GM12865 (cell line): ENCODE results near the gene PTH2.

Source experiments
- DNase-seq: peaks from one replicate; pipeline ENCODE4 v3.0.0; 2010; ENCODE audit warnings: low read depth
- H3K4me3 ChIP-seq: 2 replicates; pipeline ENCODE4 v1.5.1; 2011; ENCODE audit warnings: mild to moderate bottlenecking, low read depth, low read length, control low read depth
- TF ChIP-seq, protein P1 (sequence below): IDR thresholded peaks from 2 replicates; pipeline ENCODE4 v1.5.1; 2011; ENCODE audit warnings: low read length, control low read depth, low read depth, inconsistent platforms; ENCODE audit not compliant: insufficient read depth; ENCODE audit errors: missing control alignments

PTH2 gene

DNA sequence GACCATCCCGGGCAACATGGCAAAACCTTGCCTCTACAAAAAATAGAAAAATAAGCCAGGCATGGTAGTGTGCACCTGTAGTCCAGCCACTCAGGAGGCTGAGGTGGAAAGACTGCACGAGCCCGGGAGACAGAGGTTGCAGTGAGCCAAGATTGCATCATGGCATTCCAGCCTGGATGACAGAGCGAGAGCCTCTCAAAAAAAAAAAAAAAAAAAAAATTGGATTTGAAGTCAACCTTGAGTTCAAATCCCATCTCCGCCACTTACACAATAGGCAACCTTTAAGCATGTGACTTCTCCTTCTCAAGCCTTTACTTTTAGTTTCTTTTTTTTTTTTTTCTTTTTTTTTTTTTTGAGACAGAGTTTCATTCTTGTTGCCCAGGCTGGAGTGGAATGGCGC is 23.2 kb downstream of the PTH2 start:
- DNase-seq, result no peak
- TF ChIP-seq, protein P1, sequence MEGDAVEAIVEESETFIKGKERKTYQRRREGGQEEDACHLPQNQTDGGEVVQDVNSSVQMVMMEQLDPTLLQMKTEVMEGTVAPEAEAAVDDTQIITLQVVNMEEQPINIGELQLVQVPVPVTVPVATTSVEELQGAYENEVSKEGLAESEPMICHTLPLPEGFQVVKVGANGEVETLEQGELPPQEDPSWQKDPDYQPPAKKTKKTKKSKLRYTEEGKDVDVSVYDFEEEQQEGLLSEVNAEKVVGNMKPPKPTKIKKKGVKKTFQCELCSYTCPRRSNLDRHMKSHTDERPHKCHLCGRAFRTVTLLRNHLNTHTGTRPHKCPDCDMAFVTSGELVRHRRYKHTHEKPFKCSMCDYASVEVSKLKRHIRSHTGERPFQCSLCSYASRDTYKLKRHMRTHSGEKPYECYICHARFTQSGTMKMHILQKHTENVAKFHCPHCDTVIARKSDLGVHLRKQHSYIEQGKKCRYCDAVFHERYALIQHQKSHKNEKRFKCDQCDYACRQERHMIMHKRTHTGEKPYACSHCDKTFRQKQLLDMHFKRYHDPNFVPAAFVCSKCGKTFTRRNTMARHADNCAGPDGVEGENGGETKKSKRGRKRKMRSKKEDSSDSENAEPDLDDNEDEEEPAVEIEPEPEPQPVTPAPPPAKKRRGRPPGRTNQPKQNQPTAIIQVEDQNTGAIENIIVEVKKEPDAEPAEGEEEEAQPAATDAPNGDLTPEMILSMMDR, result no peak
- no peak overlapping the region for H3K4me3 ChIP-seq

DNA sequence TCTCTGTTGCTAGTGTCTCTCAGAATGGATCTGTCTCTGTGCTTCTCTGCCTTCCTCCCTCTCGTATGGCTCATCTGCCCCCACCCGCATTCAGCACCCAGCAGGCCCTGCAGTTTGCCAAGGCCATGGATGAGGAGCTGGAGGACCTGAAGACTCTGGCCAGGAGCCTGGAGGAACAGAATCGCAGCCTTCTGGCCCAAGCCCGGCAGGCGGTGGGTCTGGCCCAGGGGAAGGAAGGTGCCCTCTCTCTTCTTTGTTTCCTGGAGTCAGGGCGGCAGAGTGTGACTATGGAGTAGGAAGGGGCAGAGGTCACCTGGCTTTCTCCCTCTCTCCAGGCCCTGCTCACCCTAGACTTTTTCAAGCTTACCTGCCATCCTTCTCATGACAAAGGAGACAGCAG is 24.3 kb downstream of the PTH2 start:
- TF ChIP-seq, protein P1, result no peak
- DNase-seq, result no peak
- H3K4me3 ChIP-seq, result no peak overlapping the region

DNA sequence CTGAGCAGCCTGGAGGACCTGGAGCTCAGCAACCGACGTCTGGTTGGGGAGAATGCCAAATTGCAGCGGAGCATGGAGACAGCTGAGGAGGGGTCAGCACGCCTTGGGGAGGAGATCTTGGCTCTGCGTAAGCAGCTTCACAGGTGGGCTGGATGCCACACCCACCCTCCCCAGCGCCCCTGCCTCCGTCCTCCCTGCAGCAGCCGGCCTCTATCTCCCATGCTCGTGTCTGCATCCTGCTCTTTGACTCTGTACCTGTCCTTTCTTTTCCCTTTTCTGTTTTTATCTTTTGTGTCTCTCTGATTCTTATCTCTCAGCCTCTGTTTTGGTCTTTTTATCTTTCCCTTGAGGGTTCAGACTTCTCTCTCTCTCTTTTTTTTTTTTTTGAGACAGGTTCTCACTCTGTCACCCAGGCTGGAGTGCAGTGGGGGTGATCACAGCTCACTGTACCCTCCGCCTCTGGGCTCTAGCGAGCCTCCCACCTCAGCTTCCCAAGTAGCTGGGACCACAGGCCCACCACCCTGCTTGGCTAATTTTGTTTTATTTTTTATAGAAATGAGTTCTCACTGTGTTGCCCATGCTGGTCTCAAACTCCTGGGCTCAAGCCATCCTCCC is 25.1 kb downstream of the PTH2 start:
- DNase-seq, result no peak
- H3K4me3 ChIP-seq, result no peak overlapping the region
- TF ChIP-seq, protein P1, result no peak

DNA sequence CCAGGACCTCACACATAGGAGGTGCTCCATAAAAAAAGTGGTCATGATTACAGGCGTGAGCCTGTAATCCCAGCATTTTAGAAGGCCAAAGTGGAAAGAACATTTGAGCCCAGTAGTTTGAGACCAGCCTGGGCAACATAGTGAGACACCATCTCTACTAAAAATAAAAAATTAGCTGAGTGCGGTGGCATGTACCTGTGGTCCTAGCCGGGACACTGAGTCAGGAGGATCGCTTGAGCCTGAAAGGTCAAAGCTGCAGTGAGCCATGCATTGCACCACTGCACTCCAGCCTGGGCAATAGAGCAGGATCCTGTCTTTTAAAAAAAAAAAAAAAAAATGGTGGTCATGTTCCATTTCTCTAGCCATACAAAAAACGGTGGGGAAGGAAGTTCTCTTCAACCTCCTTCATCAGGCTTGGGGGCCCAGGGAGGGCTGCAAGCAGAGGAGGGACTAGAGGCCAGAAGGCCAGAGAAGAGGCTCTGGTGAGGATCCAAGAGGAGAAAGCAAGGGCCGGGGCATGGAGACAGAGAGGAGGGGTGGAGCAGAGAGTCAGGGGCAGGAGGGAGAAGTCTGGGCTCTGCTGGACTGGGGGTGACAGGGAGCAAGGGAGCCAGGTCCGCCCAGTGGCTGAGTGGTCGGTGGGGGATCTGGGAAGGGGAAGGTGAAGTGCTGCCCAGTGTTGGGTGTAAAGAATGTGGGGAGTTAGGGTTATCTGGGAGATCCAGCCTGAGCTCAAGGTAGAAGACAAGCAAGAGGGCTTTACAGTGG is 26.3 kb downstream of the PTH2 start:
- no peak for DNase-seq
- TF ChIP-seq, protein P1, result no peak
- no peak overlapping the region for H3K4me3 ChIP-seq

DNA sequence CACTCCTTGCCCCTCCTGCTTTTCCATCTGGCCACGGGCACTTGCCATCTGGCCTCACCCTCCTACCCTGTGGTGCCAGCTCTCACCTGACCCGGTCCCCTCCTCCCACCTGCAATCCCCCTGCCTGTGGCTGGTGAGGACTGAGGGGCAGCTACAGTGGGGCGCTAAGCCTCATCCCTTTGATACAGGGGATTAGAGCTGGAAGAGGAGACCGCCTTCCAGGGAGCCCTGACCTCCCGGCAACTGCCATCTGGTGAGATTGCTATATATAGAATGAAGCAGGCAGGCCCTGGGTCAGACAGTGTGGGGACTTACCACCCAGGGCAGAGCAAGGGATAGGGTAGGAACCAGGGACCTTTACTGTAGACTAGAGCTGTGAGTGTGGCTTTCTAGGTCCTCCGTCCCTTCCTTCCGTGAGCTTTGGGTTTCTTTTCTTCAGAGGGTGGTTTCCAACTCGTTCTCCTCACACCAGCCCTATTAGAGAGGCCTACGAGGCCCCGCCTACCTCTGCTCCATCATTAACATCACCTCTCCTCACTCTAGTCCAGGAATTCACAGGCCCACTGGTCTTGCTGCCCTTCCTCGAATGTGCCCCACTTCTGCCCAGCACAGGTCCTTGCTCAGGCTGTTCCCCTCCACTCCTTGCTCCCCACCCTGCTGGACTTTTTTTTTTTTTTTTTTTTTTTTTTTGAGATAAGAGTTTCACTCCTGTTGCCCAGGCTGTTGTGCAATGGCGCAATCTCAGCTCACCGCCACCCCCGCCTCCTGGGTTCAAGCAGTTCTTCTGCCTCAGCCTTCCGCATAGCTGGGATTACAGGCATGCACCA is 27.4 kb downstream of the PTH2 start:
- H3K4me3 ChIP-seq, result no peak overlapping the region
- TF ChIP-seq, protein P1, result no peak
- DNase-seq, result peak; percentile 58

DNA sequence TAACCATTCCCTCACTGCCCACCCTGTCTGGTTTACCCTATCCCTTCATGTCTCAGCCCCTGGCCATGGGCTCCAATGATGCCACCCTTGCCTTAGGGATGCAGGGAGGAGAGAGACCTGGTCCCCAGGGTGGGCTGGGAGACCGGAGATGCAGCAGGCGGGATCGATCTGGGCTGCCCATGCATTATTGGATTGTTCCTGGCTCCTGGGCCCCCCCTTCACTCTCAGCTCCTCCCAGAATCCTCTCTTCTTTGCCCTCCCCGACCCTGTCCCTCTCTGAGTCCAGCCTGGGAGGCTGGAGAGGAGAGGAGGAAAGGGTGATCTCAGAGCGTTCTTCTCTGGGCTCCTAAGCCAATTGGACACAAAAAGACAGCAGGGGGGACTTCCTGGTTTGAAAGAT is 29.4 kb downstream of the PTH2 start:
- no peak for DNase-seq
- no peak overlapping the region for H3K4me3 ChIP-seq
- TF ChIP-seq, protein P1, result no peak
